A673 (cell line): Measurements from ENCODE around the gene AKT3. TPM values are rescaled to one million over a fixed set of nuclear protein-coding genes. Genes with fewer than 3 reads are reported as not detected.

ENCODE experiments used
- BruUV-seq: library from RNA; stranded (reverse); fragments of 400-500 nt; replicated peaks from 2 replicates; lab custom pipeline; 2021; lab: Mats Ljungman, UMichigan
- CTCF ChIA-PET: fragments of 300-600 bp; sonication (Branson Sonifier 250); formaldehyde crosslinking; loops from one replicate; lab custom pipeline; 2022; ENCODE audit warnings: antibody characterized with exemption; lab: Charles Lee
- POLR2A ChIA-PET: fragments of 300-600 bp; sonication (Branson Sonifier 250); formaldehyde crosslinking; loops from one replicate; lab custom pipeline; 2022; ENCODE audit warnings: antibody characterized with exemption; ENCODE audit not compliant: low non-redundant PET; lab: Charles Lee
- DNase-seq: peaks from one replicate; pipeline ENCODE4 v3.0.0-alpha.2; 2015; ENCODE audit warnings: low spot score
- H3K27ac ChIP-seq: fragments of 200-600 bp; sonication (generic); 2 replicates; pipeline ENCODE4 v1.5.1; 2016; ENCODE audit warnings: mixed run types, low read depth, mild to moderate bottlenecking, mixed read lengths, antibody characterized with exemption, low read length; ENCODE audit not compliant: poor library complexity, severe bottlenecking
- H3K27me3 ChIP-seq: fragments of 200-600 bp; sonication (generic); replicated peaks from 2 replicates; pipeline ENCODE4 v1.6.1; 2017; ENCODE audit warnings: mixed run types, low read depth, mild to moderate bottlenecking, mixed read lengths, antibody characterized with exemption, low read length; ENCODE audit not compliant: insufficient read depth, poor library complexity
- H3K36me3 ChIP-seq: fragments of 200-600 bp; sonication (generic); 2 replicates; pipeline ENCODE4 v1.6.1; 2016; ENCODE audit warnings: mixed run types, mild to moderate bottlenecking, mixed read lengths, antibody characterized with exemption, low read length; ENCODE audit not compliant: insufficient read depth, poor library complexity, severe bottlenecking
- H3K4me1 ChIP-seq: fragments of 200-600 bp; sonication (generic); 2 replicates; pipeline ENCODE4 v1.6.1; 2017; ENCODE audit warnings: mixed run types, mild to moderate bottlenecking, mixed read lengths, antibody characterized with exemption, low read length; ENCODE audit not compliant: insufficient read depth, poor library complexity, severe bottlenecking
- H3K4me3 ChIP-seq: fragments of 200-600 bp; sonication (generic); 2 replicates; pipeline ENCODE4 v1.5.1; 2016; ENCODE audit warnings: low read depth, mixed run types, mild to moderate bottlenecking, mixed read lengths, low read length; ENCODE audit not compliant: poor library complexity, severe bottlenecking
- H3K9me3 ChIP-seq: fragments of 200-600 bp; sonication (generic); 2 replicates; pipeline ENCODE4 v1.6.1; 2016; ENCODE audit warnings: mixed run types, low read depth, mild to moderate bottlenecking, mixed read lengths, antibody characterized with exemption, low read length; ENCODE audit not compliant: poor library complexity, severe bottlenecking
- EZH2 ChIP-seq: fragments of 200-600 bp; sonication (generic); IDR thresholded peaks from 2 replicates; pipeline ENCODE4 v1.6.1; 2017; ENCODE audit warnings: borderline replicate concordance, low read depth, mild to moderate bottlenecking, mixed read lengths, antibody characterized with exemption, low read length; ENCODE audit not compliant: poor library complexity, severe bottlenecking
- intact Hi-C: fragments of 100-400 bp; cut with micrococcal nuclease; formaldehyde crosslinking; loops from one replicate; pipeline ENCODE4 v1.10.0; 2022; ENCODE audit not compliant: unreplicated experiment
- total RNA-seq: library from RNA; stranded (reverse); gene quantifications from 2 replicates; pipeline ENCODE4 v1.2.3, GENCODE V29; 2021
- TF ChIP-seq, protein P1 (sequence below): fragments of 300-800, 200-600 bp; sonication (generic); conservative IDR thresholded peaks from 2 replicates; pipeline ENCODE4 v1.5.1; 2017; ENCODE audit warnings: low read depth, mild to moderate bottlenecking, antibody characterized with exemption, low read length, moderate library complexity, mixed read lengths

The AKT3 gene
- total RNA-seq, 1 experiment from 2014 or later = 14.4 TPM

DNA sequence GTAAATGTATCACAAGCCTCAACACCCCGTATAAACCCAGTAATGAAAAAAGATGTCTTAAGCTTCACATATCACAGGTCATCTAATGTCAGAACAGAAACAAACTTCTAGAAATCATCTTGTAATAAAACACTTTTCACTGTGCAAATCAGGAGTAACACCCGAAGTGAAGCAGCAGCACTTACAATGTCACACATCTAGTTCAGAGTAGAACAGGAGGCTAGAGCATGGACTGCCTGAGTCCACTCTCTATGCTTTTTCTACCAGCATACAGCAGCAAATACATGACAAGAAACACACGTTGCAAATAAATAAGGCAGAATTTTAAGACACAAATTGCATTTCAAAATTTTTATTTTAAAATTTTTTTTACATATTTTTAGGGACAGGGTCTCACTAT is 57.2 kb downstream of the AKT3 start:
- DNase-seq = no peak
- POLR2A ChIA-PET = no interaction called here
- Histone ChIP-seq H3K36me3 (no peaks in the 10 kb centered on the region), H3K9me3 (no peaks in the 10 kb centered on the region), H3K4me1 (no peaks in the 10 kb centered on the region), H3K4me3 (no peak overlapping the region), H3K27ac (no peak overlapping the region), H3K27me3 (no peaks in the 10 kb centered on the region)
- CTCF ChIA-PET = no interaction called here
- intact Hi-C loops = no loop called here
- BruUV-seq = no TSS peak
- no peak for TF ChIP-seq EZH2

DNA sequence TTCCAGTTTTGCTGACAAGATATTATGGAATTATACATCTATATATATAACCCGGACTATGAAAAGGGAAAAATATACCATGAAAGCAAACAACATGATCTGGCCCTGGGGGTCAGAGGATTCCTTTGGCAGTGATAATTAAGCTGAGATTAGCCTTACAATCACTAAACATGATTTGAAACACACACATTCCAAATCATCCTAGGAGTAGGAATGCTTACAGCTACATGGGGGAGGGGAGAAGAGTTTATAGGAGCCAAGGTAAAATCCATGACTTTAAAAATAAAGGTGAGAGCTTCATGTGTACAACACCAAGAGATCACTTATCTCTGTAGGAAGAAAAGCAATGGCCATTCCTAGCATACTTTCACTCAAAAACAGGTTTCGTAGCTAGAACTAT is 57.6 kb downstream of the AKT3 start:
- POLR2A ChIA-PET = no interaction called here

DNA sequence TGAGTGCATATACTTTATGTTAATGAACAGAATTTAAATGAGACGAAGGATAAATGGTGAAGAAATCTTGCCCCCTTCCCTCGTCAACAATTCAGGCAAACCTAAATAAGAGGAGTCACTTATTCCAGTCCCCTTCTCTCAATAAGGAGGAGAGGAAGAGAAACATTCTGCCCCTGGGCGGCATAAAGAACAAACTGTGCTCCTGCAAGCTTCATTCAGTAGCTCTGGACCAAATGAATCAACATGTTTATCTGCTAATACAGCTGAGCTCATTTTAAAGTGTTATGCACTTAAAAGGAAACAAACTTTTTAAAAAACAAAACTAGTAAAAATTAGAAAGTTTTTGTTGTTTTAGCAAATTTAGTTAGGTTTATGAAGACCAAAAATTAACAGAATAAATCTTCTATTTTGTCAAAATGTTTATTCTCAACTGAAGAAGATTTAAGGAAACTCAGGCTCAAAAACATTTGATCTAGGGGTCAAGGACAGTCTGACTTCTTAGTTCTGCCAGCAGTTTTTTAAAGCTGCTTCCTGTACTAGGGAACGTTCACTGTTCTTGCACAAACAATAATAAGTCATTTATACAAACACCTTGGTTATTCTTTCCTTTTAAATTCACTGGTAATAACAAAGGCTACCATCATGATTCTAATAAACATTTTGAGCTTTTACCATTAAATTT is 58.3 kb downstream of the AKT3 start:
- intact Hi-C loops = no loop called here
- BruUV-seq = no TSS peak
- POLR2A ChIA-PET = no interaction called here

More for the DNA sequence above, 57.6 kb downstream of the AKT3 start:
- no peaks in the 10 kb centered on the region for H3K36me3 ChIP-seq
- DNase-seq = no peak
- TF ChIP-seq, protein P1, sequence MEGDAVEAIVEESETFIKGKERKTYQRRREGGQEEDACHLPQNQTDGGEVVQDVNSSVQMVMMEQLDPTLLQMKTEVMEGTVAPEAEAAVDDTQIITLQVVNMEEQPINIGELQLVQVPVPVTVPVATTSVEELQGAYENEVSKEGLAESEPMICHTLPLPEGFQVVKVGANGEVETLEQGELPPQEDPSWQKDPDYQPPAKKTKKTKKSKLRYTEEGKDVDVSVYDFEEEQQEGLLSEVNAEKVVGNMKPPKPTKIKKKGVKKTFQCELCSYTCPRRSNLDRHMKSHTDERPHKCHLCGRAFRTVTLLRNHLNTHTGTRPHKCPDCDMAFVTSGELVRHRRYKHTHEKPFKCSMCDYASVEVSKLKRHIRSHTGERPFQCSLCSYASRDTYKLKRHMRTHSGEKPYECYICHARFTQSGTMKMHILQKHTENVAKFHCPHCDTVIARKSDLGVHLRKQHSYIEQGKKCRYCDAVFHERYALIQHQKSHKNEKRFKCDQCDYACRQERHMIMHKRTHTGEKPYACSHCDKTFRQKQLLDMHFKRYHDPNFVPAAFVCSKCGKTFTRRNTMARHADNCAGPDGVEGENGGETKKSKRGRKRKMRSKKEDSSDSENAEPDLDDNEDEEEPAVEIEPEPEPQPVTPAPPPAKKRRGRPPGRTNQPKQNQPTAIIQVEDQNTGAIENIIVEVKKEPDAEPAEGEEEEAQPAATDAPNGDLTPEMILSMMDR = no peak
- TF ChIP-seq EZH2 = no peak
- H3K9me3 ChIP-seq = no peaks in the 10 kb centered on the region
- H3K4me1 ChIP-seq = no peaks in the 10 kb centered on the region
- intact Hi-C loops = no loop called here
- no peak overlapping the region for H3K4me3 ChIP-seq
- no peaks in the 10 kb centered on the region for H3K27me3 ChIP-seq
- CTCF ChIA-PET = no interaction called here
- BruUV-seq = no TSS peak
- no peak overlapping the region for H3K27ac ChIP-seq

More for the DNA sequence above, 58.3 kb downstream of the AKT3 start:
- no peak for TF ChIP-seq EZH2
- TF ChIP-seq, protein P1 = no peak
- CTCF ChIA-PET = no interaction called here
- H3K9me3 ChIP-seq = no peaks in the 10 kb centered on the region
- H3K27me3 ChIP-seq = no peaks in the 10 kb centered on the region
- H3K4me3 ChIP-seq = no peak overlapping the region
- H3K4me1 ChIP-seq = no peaks in the 10 kb centered on the region
- no peaks in the 10 kb centered on the region for H3K36me3 ChIP-seq
- H3K27ac ChIP-seq = no peak overlapping the region
- DNase-seq = no peak
